ENCODE data around the gene TP53.

TP53 gene

DNA sequence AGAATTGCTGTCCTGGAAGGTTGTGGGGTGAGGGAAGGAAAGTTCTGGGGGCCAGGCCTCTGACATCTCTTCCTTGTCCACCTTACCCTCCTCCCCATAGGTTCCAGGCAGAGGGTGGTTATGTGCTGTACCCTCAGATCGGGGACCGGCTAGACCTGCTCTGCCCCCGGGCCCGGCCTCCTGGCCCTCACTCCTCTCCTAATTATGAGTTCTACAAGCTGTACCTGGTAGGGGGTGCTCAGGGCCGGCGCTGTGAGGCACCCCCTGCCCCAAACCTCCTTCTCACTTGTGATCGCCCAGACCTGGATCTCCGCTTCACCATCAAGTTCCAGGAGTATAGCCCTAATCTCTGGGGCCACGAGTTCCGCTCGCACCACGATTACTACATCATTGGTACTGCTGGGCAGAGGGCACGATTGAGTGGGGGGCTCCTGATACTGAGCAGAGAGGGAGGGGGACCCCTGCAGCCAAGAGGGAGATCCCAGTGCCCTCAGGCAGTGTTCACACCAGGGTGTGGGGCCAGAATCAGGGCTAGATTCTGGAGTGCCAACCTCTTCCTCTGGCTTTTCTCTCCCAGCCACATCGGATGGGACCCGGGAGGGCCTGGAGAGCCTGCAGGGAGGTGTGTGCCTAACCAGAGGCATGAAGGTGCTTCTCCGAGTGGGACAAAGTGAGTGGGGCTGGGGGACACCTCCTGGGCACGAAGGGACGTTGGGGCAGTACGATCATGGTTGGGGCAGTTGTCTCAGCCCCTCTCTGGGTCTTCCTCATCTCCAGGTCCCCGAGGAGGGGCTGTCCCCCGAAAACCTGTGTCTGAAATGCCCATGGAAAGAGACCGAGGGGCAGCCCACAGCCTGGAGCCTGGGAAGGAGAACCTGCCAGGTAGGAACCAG is 20.8 kb upstream of the TP53 start:
- in situ Hi-C loops (cut with MboI; ENCODE audit: low pct_unique_long_range_greater_than_20kb, low sequenced_read_pairs): no loop called here
- DNase-seq: no peak

DNA sequence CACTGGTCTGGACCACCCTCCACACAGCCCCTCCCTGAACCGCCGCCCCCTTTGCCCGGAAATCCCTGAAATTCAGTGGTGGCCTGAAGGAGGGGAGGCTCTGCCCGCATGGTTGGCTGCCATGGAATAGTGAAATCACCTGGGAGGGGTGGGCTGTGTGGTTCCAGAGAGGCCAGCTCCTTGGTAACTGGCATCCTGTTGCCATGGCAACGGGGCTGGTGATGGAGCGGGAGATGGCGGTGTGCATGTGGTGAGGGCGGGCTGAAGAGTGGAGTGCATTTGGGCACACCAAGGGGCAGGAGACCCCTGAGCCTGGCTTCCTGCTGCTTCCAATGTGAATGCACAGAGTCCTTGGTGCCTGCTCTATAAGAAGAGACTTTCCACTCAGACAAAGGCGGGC is 20.2 kb upstream of the TP53 start:
- in situ Hi-C loops (cut with MboI; ENCODE audit: low pct_unique_long_range_greater_than_20kb, low sequenced_read_pairs): no loop called here
- no peak for DNase-seq

DNA sequence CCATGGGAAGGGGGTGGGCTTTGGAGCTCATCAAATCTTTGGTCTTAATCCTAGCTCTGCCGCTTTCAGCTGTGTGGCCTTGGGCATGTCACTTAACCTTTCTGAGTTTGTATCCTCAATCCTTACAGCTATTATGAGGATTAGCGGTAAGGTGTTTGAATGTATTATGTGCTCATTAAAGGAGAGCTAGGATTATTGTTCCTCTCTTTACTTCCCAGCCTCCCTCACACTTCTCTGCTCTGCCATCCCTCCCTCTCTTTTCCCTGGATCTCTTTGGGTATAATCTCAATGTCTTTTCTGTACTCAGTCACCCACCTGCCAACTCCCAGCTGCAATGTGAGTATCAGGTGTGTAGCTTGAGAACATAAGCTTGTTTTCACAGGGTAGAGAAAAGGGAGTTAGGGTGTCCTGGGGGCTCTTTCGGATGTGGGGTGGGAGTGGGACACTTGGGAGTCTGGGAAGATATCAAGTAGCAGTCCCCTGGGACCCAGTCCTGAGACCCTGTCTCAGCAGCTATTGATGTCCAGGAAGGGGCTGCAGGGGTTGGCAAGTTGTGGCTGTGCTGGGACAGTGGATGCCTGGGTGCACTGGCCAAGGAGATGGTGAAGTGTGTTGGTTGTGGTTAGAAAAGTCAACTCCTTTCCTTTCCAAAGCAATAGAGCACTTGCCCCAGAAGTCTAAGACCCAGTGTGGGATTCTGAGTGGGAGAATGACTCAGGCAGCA is 19.5 kb upstream of the TP53 start:
- in situ Hi-C loops (cut with MboI; ENCODE audit: low pct_unique_long_range_greater_than_20kb, low sequenced_read_pairs): no loop called here
- DNase-seq: no peak

DNA sequence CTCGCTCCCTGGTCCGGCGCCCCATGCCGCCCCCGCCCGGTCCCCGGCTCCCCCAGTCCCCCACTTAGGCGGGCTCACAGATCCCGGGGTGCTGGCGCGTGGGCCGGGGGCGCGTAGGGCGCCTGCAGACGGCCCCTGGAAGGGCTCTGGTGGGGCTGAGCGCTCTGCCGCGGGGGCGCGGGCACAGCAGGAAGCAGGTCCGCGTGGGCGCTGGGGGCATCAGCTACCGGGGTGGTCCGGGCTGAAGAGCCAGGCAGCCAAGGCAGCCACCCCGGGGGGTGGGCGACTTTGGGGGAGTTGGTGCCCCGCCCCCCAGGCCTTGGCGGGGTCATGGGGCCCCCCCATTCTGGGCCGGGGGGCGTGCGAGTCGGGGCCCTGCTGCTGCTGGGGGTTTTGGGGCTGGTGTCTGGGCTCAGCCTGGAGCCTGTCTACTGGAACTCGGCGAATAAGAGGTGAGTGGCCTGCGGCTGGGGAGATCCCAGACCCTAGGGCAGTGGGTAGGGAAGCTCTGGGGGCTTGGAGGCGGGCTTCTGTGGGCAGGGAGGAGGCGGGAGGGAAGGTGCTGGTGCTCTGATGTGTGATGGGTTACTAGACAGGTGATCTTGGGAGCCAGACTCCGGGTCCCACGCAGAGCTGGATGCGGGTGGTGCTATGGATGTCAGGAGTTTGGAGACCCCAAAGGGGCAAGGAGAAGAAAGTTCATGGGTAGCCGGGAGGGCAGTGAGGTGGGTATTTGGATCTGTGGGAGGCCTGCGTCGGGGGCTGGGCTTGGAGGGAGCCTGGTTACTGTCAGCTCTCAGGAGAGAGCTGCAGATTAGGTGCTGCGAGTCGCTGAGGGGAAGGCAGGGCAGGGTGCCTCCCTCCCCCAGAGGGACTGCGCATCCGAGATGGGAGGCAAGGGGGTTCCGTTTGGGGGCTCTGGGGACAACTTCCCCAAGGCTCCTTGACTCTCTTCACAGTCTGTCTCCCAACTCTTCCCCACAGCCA is 18.3 kb upstream of the TP53 start:
- DNase-seq: no peak
- in situ Hi-C loops (cut with MboI; ENCODE audit: low pct_unique_long_range_greater_than_20kb, low sequenced_read_pairs): no loop called here

DNA sequence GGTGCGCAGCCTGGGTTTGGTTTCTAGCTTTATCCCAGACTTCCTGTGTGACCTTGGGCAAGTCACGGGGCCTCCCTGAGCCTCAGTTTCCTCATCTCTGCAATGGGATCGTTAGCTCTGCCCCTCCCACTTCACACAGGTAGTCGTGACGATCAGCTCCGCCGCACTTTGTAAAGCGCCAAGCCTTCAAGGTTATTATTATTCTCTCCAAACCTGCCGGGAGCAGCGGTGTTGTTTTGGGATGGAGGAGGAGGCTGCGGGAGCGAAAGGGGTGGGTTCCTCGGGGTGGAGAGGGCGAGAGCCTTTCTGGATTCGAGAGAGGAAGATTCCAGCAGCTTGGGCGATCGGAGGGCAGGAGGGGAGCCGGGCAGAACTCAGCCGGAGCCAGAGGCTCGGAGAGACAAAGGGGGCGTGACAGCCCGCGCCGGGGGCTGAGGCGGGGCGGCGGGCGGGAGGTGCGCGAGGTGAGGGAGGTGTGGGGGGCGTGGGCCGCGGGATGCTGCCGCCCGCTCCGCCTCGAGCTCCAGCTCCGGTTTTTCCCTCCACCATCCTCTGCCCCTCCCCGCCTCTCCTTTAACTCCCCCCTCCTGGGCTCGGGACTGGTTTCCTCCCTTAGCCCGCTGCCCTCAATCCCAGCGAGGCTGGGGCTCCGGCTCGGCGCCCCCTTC is 17.4 kb upstream of the TP53 start, which contains the start of gene EFNB3:
EFNB3 (plus strand) TSS at position 602 of the 668 bp plus-strand sequence. CDS start 397 bp downstream, outside the sequence.
- DNase-seq: peak; percentile 53
- in situ Hi-C loops (cut with MboI; ENCODE audit: low pct_unique_long_range_greater_than_20kb, low sequenced_read_pairs): no loop called here

DNA sequence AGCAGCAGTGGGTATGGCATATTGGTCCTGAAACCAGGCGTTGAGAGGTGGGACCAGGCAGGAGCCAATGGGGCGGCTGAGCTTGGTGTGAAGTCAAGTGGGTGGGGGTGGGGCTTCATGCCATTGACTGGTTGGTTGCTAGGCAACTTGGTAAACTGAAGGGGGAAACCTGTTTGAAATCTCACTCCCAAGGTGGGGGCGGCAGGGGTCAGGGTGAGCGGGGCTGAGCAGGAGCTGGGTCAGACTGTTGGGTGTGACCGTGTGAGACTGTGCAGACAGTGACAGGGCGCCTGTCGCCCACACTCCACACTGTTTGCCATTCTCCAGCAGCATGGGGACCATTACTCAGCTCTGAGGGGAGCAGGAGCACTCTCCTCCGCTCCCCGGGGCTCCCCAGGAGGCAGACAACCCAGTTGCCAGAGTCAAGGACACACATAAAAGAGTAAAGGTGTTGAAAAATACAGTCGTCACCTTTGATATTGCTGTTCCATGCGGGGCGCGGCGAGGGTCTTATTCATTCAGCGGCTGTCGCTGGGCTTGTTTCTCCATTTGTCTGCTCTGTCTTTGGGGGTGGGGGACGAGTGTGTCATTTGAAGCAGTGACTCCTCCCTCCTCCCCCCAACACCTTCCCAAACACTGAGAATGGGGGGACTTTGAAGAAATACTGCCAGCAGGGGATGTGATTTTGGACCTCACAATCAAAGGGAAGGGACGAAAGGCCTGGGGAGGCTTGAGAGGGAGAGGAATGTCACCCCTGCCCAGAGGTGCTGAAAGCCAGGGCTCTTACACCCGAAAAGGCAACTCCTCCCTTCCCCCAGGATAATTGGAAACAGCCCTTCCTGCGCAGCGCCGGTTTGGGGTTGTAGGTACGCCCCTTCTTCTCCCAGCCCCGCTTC is 16.5 kb upstream of the TP53 start:
- no peak for DNase-seq
- in situ Hi-C loops (cut with MboI; ENCODE audit: low pct_unique_long_range_greater_than_20kb, low sequenced_read_pairs): no loop called here

DNA sequence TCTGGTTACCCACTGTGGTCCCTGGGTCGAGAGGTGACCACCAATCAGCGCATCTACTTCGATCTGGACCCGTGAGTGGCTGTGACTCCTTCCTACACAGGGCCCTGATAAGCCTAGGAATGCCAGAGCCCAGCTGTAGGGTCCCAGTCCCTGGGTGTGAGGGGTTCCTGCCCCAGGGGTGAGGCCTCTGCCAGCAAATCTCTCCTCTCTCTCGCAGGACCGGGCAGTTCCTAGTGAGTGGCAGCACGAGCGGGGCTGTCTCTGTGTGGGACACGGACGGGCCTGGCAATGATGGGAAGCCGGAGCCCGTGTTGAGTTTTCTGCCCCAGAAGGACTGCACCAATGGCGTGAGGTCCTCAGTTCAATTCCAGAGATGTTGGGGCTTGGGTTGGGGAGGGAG is 15.5 kb upstream of the TP53 start:
- in situ Hi-C loops (cut with MboI; ENCODE audit: low pct_unique_long_range_greater_than_20kb, low sequenced_read_pairs): no loop called here
- DNase-seq: no peak

DNA sequence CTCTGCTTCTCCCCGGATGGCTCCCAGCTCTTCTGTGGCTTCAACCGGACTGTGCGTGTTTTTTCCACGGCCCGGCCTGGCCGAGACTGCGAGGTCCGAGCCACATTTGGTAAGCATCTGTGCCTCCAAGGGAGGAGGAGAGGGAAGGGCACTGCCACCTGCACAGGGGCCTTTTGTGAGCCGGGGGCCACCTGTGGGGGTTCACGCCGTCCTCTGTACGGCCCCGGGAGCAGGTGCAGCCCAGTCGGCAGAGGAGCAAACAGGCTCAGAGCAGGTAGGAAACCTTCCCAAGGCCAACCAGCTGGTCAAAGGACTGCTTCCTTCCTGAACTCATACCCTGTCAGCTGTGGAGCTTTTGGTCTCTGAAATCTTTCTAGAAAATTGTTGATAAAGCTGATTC is 14.4 kb upstream of the TP53 start:
- DNase-seq: no peak
- in situ Hi-C loops (cut with MboI; ENCODE audit: low pct_unique_long_range_greater_than_20kb, low sequenced_read_pairs): no loop called here

DNA sequence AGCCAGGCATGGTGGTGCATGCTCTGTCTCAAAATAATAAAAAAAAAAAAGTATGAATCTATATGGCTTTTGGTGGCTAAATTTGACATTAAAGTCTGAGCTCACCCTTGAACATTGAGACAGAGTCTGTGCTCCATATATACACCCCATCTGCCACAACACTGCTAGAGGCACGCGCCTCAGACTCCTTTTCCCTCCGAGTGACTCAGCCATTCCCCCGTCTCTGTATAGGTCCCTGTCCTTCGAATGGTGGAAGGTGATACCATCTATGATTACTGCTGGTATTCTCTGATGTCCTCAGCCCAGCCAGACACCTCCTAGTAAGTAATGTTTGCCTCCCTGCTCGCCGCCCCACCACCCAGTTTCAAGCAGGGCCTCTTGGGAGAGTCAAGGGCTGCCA is 13.2 kb upstream of the TP53 start:
- no peak for DNase-seq
- in situ Hi-C loops (cut with MboI; ENCODE audit: low pct_unique_long_range_greater_than_20kb, low sequenced_read_pairs): no loop called here

DNA sequence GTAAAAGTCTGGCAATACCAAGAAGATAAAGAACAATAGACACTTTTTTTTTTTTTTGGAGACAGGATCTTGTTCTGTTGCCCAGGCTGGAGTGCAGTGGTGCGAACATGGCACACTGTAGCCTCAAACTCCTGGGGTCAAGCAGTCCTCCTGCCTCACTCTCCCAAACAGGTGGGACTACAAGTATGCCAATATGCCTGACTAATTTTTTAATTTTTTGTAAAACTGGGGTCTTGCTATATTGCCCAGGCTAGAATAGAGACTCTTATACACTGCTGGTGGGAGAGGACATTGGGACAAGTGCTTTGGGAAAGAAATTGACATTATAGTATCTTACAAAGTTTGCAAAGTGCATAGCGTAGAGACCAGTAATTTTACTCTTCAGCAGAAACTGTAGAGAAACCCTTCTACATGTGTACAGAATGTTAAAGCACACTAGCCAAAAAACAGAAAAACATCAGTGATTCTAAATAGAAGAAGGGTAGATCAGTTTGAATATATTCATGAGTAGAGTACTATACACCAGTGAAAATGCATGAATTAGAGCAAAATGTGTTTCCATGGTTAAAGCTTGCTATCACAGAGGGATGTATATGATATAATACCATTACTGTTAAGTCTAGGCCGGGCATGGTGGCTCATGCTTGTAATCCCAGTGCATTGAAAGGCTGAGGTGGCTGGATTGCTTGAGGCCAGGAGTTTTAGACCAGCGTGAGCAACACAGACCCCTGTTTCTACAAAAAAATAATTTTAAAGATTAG is 10.7 kb upstream of the TP53 start:
- in situ Hi-C loops (cut with MboI; ENCODE audit: low pct_unique_long_range_greater_than_20kb, low sequenced_read_pairs): no loop called here
- DNase-seq: no peak

DNA sequence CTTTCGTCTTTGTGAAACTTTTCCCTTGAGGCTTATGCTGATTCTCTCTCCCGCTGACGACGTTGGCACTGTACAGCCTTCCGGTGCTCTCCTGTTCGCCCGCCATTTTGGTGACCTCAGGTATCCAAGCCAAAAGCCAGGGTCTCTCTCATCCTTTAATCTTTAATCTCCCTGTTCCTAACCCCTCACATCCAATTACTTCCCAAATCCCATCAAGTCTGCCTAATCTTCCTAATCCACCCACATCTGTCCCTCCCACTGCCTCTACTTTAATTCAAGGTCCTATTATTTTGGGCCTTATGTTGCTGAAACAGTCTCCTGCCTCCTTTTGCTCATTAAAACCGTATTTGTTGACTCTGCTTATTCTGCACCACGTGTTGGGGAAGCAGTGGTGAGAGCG is 8.3 kb upstream of the TP53 start:
- in situ Hi-C loops (cut with MboI; ENCODE audit: low pct_unique_long_range_greater_than_20kb, low sequenced_read_pairs): no loop called here

DNA sequence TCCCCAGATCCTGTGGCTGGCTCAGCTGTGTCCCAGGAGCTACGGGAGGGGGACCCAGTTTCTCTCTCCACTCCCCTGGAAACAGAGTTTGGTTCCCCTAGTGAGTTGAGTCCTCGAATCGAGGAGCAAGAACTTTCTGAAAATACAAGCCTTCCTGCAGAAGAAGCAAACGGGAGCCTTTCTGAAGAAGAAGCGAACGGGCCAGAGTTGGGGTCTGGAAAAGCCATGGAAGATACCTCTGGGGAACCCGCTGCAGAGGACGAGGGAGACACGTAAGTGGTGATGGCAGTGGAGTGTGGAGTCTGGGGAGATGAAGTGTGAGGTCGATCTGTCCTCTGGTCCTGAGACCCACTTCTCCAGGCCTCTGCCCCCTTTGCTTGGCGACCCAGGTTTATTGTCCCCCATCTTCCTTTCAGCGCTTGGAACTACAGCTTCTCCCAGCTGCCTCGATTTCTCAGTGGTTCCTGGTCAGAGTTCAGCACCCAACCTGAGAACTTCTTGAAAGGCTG is 1.6 kb upstream of the TP53 start:
- DNase-seq: no peak
- in situ Hi-C loops (cut with MboI; ENCODE audit: low pct_unique_long_range_greater_than_20kb, low sequenced_read_pairs): no loop called here

More for the DNA sequence above, 8.3 kb upstream of the TP53 start:
- no peak for DNase-seq

DNA sequence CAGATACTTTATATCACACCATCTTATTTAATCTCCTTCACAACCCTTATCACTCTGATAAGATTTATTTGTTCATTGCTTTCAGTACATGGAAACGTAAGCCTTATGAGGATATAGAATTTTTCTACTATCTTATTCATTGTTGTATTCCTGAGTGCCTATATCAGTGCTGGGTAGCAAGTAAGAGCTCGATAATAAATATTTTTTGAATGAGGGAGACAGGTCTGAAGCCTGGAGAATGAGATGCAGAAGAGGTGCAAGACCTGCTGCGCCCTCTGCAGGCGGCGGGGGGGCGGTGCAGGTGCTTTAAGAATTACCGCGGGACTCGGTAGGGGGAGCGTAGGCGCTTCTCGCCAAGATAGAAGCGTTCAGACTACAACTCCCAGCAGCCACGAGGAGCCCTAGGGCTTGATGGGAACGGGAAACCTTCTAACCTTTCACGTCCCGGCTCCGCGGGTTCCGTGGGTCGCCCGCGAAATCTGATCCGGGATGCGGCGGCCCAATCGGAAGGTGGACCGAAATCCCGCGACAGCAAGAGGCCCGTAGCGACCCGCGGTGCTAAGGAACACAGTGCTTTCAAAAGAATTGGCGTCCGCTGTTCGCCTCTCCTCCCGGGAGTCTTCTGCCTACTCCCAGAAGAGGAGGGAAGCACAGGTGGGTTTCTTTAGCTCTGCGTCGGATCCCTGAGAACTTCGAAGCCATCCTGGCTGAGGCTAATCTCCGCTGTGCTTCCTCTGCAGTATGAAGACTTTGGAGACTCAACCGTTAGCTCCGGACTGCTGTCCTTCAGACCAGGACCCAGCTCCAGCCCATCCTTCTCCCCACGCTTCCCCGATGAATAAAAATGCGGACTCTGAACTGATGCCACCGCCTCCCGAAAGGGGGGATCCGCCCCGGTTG is 868 bp upstream of the TP53 start, which contains the start of gene WRAP53:
WRAP53 (plus strand) TSS at position 570 of the 900 bp plus-strand sequence; CDS start at position 742, 172 bp downstream.
- DNase-seq: peak; percentile 100
- in situ Hi-C loops (cut with MboI; ENCODE audit: low pct_unique_long_range_greater_than_20kb, low sequenced_read_pairs): no loop called here

DNA sequence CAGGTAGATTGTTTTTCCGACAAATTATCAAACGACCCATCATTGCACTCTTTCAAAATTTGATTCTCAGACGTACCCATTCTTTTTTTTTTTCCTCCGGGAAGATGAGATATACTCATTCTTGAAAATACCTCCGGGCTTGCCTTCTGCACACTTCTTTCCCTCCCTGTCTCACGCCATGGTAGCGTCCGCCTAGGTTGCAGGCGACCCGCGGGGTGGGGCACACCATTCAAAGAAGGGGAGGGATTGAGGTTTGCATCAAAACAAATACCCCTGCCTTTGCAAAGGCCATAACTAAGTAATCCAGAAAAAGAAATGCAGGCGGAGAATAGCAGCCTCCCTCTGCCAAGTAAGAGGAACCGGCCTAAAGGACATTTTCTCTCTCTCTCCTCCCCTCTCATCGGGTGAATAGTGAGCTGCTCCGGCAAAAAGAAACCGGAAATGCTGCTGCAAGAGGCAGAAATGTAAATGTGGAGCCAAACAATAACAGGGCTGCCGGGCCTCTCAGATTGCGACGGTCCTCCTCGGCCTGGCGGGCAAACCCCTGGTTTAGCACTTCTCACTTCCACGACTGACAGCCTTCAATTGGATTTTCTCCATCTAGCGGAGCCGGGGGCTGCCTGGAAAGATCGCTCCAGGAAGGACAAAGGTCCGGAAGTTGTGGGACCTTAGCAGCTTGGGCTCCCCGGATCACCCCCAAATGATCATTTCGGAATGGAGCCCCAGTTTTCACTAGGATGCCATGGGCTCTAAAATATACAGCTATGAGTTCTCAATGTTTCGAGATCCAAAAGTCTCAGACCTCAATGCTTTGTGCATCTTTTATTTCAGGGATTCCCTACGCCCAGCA is 843 bp downstream of the TP53 start:
- DNase-seq: peak; percentile 96
- in situ Hi-C loops (cut with MboI; ENCODE audit: low pct_unique_long_range_greater_than_20kb, low sequenced_read_pairs): no loop called here
